ENCODE results near the gene ERCC6. TPM values are rescaled to one million over a fixed set of nuclear protein-coding genes. Genes with fewer than 3 reads are reported as not detected.

ERCC6 gene
- total RNA-seq, 1 experiment from 2014 or later = 18.2 TPM

DNA sequence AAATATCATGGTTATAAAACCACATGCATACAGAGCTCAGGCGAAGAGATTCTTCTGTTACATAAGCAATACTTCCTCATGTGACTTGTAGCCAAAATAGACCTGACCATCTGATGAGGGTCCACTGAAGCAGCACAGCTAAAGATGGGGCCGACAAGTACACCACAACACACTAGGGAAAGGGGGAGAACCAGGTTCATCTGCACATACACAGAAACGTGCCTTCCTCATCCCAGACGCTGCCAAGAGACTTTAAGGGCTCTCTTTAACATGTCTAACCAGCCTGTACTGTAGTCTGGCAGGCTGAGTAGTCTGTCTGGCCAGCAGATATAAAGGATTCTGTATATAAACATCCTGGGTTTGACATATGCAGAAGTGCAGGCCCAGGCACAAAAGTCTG, 30.3 kb downstream of the ERCC6 start:
- TF ChIP-seq, protein P1, sequence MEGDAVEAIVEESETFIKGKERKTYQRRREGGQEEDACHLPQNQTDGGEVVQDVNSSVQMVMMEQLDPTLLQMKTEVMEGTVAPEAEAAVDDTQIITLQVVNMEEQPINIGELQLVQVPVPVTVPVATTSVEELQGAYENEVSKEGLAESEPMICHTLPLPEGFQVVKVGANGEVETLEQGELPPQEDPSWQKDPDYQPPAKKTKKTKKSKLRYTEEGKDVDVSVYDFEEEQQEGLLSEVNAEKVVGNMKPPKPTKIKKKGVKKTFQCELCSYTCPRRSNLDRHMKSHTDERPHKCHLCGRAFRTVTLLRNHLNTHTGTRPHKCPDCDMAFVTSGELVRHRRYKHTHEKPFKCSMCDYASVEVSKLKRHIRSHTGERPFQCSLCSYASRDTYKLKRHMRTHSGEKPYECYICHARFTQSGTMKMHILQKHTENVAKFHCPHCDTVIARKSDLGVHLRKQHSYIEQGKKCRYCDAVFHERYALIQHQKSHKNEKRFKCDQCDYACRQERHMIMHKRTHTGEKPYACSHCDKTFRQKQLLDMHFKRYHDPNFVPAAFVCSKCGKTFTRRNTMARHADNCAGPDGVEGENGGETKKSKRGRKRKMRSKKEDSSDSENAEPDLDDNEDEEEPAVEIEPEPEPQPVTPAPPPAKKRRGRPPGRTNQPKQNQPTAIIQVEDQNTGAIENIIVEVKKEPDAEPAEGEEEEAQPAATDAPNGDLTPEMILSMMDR (conservative IDR thresholded peaks at IDR 0.05) = no peak
- Mint-ChIP-seq H3K4me1 (peaks cover 6 to 7% of the 10 kb centered on the region in 2 experiments), H3K27ac (no peak overlapping the region), H3K4me3 (no peak overlapping the region), H3K9me3 (no peaks in the 10 kb centered on the region), H3K36me3 (ENCODE audit: insufficient read depth in 1 of 3, low read depth in 3 of 3) (no peaks in the 10 kb centered on the region), H3K27me3 (ENCODE audit: low read depth) (no peaks in the 10 kb centered on the region)
- Histone ChIP-seq H3K27ac (ENCODE audit: insufficient read length, low read depth, low read length) (no peak overlapping the region), H2AFZ (ENCODE audit: low read length) (no peak overlapping the region), H2BK15ac (ENCODE audit: low read depth, low read length) (no peak overlapping the region), H3K56ac (ENCODE audit: insufficient read length, low read depth, low read length) (no peak overlapping the region), H2BK5ac (ENCODE audit: insufficient read length, low read length) (no peak overlapping the region), H3T11ph (ENCODE audit: low read length) (no peak overlapping the region), H3K23ac (ENCODE audit: insufficient read length, low read depth, low read length) (no peak overlapping the region), H3K4ac (ENCODE audit: low read depth, low read length) (no peak overlapping the region), H4K20me1 (ENCODE audit: control insufficient read depth, insufficient read depth, insufficient read length) (no peaks in the 10 kb centered on the region), H3K9ac (ENCODE audit: extremely low read depth, insufficient read length, low read length) (no peak overlapping the region), H3K23me2 (ENCODE audit: insufficient read length, low read depth, low read length, poor library complexity, severe bottlenecking) (no peaks in the 10 kb centered on the region), H2AK5ac (ENCODE audit: insufficient read length, low read length) (no peak overlapping the region), H3K9me3 (ENCODE audit: control insufficient read depth, low read depth, low read length) (no peaks in the 10 kb centered on the region), H3K79me2 (ENCODE audit: insufficient read depth, low read length) (no peaks in the 10 kb centered on the region), H3K27me3 (ENCODE audit: insufficient read depth, low read length) (no peaks in the 10 kb centered on the region), H3K4me1 (ENCODE audit: insufficient read depth, low read length) (no peaks in the 10 kb centered on the region; the same call in 1 of the 2 replicates), H4K8ac (replicated peaks; ENCODE audit: insufficient read length, low read depth, low read length) (no peak overlapping the region), H2BK12ac (ENCODE audit: insufficient read length, low read depth, low read length) (no peak overlapping the region), H4K5ac (ENCODE audit: insufficient read length, low read depth, low read length) (no peak overlapping the region), H3K14ac (ENCODE audit: insufficient read depth, low read length) (no peak overlapping the region), H4K91ac (ENCODE audit: insufficient read length, low read depth, low read length) (no peak overlapping the region), H2BK20ac (ENCODE audit: low read depth, low read length, poor library complexity, severe bottlenecking) (no peak overlapping the region), H3K4me2 (ENCODE audit: insufficient read depth, insufficient read length, low read length) (no peak overlapping the region), H3K79me1 (ENCODE audit: insufficient read depth, low read depth, low read length, poor library complexity, severe bottlenecking) (no peaks in the 10 kb centered on the region), H2BK120ac (ENCODE audit: low read depth, low read length, poor library complexity, severe bottlenecking) (no peak overlapping the region), H3K18ac (ENCODE audit: insufficient read length, low read depth, low read length) (no peak overlapping the region)
- DNase-seq = no peak
- WGBS (ENCODE audit: extremely low coverage, insufficient read length, low lambda C conversion rate) = no CpG with 5 or more reads among the region's 4 CpGs
